GM21528 (cell line): ENCODE results near the gene CHM.
"Not testable (repeated sequence)": the region's sequence is repeated elsewhere in the genome, so short reads cannot be mapped to it uniquely, and the experiment has no call there.

Source experiments
- ATAC-seq: cut with Tn5 transposase; IDR thresholded peaks from one replicate; pipeline ENCODE4 v1.9.1; 2021; ENCODE audit warnings: mild to moderate bottlenecking, moderate library complexity; ENCODE audit not compliant: unreplicated experiment, low FRiP score

The CHM gene

DNA sequence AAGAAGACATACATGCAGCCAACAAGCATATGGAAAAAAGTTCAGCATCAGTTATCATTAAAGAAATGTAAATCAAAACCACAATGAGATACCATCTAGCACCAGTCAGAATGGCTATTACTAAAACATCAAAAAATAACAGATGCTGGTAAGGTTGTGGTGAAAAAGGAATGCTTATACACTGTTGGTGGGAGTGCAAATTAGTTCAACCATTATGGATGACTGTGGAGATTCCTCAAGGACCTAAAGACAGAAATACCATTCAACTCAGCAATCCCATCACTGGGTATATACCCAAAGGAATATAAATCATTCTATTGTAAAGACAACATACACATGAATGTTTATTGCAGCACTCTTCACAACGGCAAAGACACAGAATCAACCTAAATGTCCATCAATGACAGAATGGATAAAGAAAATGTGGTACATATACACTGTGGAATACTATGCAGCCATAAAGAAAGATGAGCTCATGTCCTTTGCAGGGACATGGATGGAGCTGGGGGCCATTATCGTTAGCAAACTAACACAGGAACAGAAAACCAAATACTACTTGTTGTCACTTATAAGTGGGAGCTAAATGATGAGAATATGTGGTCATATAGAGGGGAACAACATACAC is 130.6 kb downstream of the CHM start:
- not testable (repeated sequence) for ATAC-seq

DNA sequence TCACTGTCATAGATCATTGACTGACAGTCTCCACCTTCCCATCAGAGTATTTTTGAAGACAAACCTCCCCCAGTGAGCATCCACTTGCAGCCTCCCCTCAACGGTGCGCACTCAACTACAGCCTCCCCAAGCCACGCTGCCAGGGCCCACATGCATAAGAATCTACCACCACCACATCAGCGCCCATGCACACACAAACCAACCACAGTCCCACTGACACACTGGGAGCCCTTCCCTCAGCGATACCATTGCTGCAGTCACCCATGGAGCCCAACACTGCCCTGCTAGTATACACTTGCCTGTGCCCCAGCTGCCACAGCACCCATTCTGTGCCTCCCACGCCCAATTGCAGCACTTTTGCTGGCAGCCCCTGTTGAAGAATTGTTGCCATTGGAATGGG is 132.9 kb downstream of the CHM start:
- ATAC-seq = no peak

DNA sequence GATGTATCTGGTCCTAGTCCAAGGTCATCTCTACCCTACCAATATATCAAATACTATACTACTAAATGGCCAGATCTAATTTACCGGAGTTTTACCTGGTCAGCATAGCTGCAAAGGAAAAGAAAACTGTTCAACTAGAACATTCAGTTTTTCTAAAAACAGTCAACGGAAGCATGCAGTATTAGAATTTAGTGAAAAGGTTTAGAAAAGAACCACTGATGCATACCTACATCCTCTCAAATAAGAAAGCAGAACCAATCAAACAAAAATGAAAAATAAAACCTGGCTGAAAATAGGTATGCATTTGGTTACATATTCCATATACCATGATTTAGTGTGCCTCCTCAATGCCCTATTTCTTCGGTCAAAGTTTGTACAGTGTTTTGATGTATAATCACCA is 140.0 kb downstream of the CHM start:
- no peak for ATAC-seq

GRCh38 chrX:85906399-85906798 is 141.0 kb downstream of the CHM start:
- no peak for ATAC-seq

- ATAC-seq = no peak
These were observed 141.5 kb downstream of the CHM start for GRCh38 chrX:85905851-85906250.

GRCh38 chrX:85903692-85904471 is 143.5 kb downstream of the CHM start:
- ATAC-seq = no peak

- no peak for ATAC-seq
These were observed 149.8 kb downstream of the CHM start for GRCh38 chrX:85897362-85898126.

GRCh38 chrX:85882601-85883000 is 164.8 kb downstream of the CHM start:
- no peak for ATAC-seq

GRCh38 chrX:85870585-85870984 is 176.8 kb downstream of the CHM start:
- ATAC-seq = no peak

- ATAC-seq = no peak
These were observed 182.0 kb downstream of the CHM start for GRCh38 chrX:85865324-85865723.

DNA sequence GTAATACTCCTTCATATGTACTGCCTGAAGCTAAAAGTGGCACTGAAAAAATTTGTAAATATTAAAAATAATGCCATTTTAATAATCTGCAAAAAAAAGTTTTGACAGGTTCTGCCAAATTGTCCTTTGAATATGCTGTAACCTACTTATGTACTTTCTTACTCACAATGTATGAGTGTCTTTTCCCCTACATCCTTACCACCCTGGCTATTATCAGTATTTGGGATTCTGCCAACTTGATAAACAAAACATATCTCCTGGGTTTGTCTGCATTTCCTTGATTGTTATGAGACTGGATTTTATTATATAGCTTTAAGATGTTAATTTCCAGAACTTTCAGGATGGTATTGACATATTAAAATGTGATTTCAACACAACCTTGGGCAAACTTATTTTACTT is 187.9 kb downstream of the CHM start:
- no peak for ATAC-seq

GRCh38 chrX:85851418-85851817 is 195.9 kb downstream of the CHM start:
- no peak for ATAC-seq

GRCh38 chrX:85836868-85837267 is 210.5 kb downstream of the CHM start:
- no peak for ATAC-seq

DNA sequence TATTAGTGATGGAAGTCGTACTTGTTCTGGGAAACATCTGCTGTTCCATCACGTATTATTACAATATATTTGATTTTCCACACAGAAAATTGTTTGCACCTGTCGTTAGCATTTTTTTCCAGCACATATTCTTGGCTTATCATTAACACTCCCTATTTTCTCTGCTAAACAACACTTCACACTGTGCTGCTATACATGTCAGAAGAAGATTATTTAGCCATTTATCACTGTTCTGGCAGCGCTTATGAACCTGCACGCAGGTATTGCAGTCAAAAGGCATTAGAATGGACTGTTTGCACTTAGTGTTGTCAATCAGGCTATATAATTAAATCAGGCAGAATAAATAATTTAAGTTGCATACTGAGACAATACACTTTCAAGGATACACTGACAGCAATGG is 218.6 kb downstream of the CHM start:
- ATAC-seq = no peak

- ATAC-seq = no peak
These were observed 232.1 kb downstream of the CHM start for GRCh38 chrX:85815203-85815751.
